ENCODE data around the gene CEACAM4. TPM values are rescaled to one million over a fixed set of nuclear protein-coding genes. Genes with fewer than 3 reads are reported as not detected.

The CEACAM4 gene
- total and polyA plus RNA-seq, 9 of the 15 experiments (the other 6 are each of a cell fraction or from before 2014, with no cell fraction given): not detected

DNA sequence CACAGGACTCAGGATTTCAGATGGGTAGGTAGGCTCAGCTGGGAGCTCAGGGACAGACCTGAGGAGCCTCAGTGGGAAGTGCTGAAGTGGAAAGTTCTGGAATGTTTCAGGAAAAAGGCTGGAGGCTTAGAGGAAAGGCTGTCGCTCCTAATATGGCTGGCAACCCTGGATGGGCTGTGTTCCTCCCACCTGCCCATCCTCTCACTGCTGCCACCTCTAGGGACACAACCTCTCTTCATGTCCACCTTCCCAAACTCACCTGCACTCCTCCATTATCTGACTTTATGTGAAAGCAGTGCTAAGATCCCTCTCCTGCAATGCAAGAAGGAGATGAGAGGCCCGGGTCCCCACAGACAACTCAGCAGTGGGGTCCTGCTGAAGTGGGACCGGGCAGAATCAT lies 56.7 kb downstream of the CEACAM4 start:
- no peaks in the 10 kb centered on the region for H3K36me3 ChIP-seq (ENCODE audit: control insufficient read depth, insufficient read depth, low read length)
- FAIRE-seq: no peak
- 5% methylated on average over 2 of the region's 3 CpGs for WGBS (ENCODE audit: insufficient coverage, low coverage, missing lambda C conversion rate)
- CTCF ChIA-PET (ENCODE audit: low intra/inter-chr PET ratio): interaction anchor here (0.6 to 2.2 kb wide), 5 partner anchors 28 to 1413 kb away, joined by 3 to 13 read pairs (median 3); no protein-coding TSS in a partner anchor
- POLR2A ChIA-PET: no interaction called here
- DNase-seq (ENCODE audit: extremely low read depth in 1 of 4, low spot score in 3 of 4): no peak
- peak overlapping the region in 1 of 2 experiments; percentile 28; a peak in 1 of 4 replicates for H3K9ac ChIP-seq (ENCODE audit: insufficient read depth in 1 of 2, low read depth in 2 of 2, low read length in 2 of 2)
- TF ChIP-seq WHSC1 (IDR thresholded peaks at IDR 0.05; ENCODE audit: low read length) (no peak), KAT7 (CRISPR knock-in tag; IDR thresholded peaks at IDR 0.05; ENCODE audit: borderline replicate concordance) (no peak), RAD51 (IDR thresholded peaks at IDR 0.05; ENCODE audit: borderline replicate concordance, low read depth) (no peak), CREB1 (IDR thresholded peaks at IDR 0.05) (no peak), CREB1 (CRISPR knock-in tag; IDR thresholded peaks at IDR 0.05) (no peak), GTF2A2 (tag; IDR thresholded peaks at IDR 0.05) (no peak), ZBTB1 (CRISPR knock-in tag; IDR thresholded peaks at IDR 0.05; ENCODE audit: borderline replicate concordance, low read depth) (no peak), ZC3H4 (CRISPR knock-in tag; IDR thresholded peaks at IDR 0.05; ENCODE audit: borderline replicate concordance) (no peak), PHF20 (IDR thresholded peaks at IDR 0.05; ENCODE audit: partially characterized antibody) (no peak), MXI1 (IDR thresholded peaks at IDR 0.05; ENCODE audit: low read depth, low read length) (no peak), MTA3 (IDR thresholded peaks at IDR 0.05; ENCODE audit: borderline replicate concordance) (no peak), ZSCAN29 (IDR thresholded peaks at IDR 0.05) (no peak), ZNF449 (CRISPR knock-in tag; IDR thresholded peaks at IDR 0.05) (no peak), DMBX1 (CRISPR knock-in tag; IDR thresholded peaks at IDR 0.05; ENCODE audit: borderline replicate concordance) (no peak), PYGO2 (tag; IDR thresholded peaks at IDR 0.05) (no peak), EWSR1 (IDR thresholded peaks at IDR 0.05; ENCODE audit: borderline replicate concordance, low read depth, partially characterized antibody) (no peak)
- peaks cover 0 to 11% of the 10 kb centered on the region in 2 experiments; a peak in 1 of 5 replicates for H3K27me3 ChIP-seq (ENCODE audit: control insufficient read depth in 2 of 2, insufficient read depth in 2 of 2, low read length in 2 of 2)
- no peaks in the 10 kb centered on the region for H3K79me2 ChIP-seq (ENCODE audit: control insufficient read depth, insufficient read depth, low read length)
- H2AFZ ChIP-seq (ENCODE audit: low read depth, low read length): 0 out of 2 replicates have a peak overlapping the region, but pooled peaks have one; percentile 8
- no TSS peak for BruUV-seq (replicated peaks)
- in situ Hi-C loops (cut with MboI): loop anchor here (5.0 to 25.0 kb wide), 3 partner anchors 123 to 365 kb away; partner anchors contain the start of gene CCDC97
- H4K20me1 ChIP-seq (replicated peaks; ENCODE audit: control insufficient read depth, insufficient read depth, low read length): no peaks in the 10 kb centered on the region; the same call in 1 of the 2 replicates
- intact Hi-C loops (cut with micrococcal nuclease): no loop called here
- ATAC-seq: peak; percentile 28; the same call in 2 of the 3 replicates
- no peaks in the 10 kb centered on the region for H3K9me3 ChIP-seq (replicated peaks; ENCODE audit: control insufficient read depth, insufficient read depth, low read depth, low read length)
- H3K27ac ChIP-seq (ENCODE audit: extremely low read depth, low read depth, low read length): no peak overlapping the region
- H3K4me2 ChIP-seq (ENCODE audit: insufficient read depth, low read length): no peak overlapping the region
- no peak overlapping the region for H3K4me3 ChIP-seq
- no peaks in the 10 kb centered on the region for H3K9me1 ChIP-seq (ENCODE audit: control insufficient read depth, insufficient read depth, low read length)
- peaks cover 0 to under 1% of the 10 kb centered on the region in 2 experiments; a peak in 1 of 5 replicates for H3K4me1 ChIP-seq (replicated peaks in 1 of 2; ENCODE audit: control insufficient read depth in 2 of 2, insufficient read depth in 2 of 2, low read length in 2 of 2)
